GM18502 (cell line): ENCODE measurements around the gene CIB2.

Source experiments
- ATAC-seq: cut with Tn5 transposase; IDR thresholded peaks from one replicate; pipeline ENCODE4 v1.9.1; 2021; ENCODE audit warnings: mild to moderate bottlenecking; ENCODE audit not compliant: unreplicated experiment, poor library complexity

Gene CIB2

GRCh38 chr15:78110096-78110495 lies 21.1 kb downstream of the CIB2 start:
- no peak for ATAC-seq

- ATAC-seq: no peak
These were observed 22.1 kb downstream of the CIB2 start for GRCh38 chr15:78109156-78109555.

GRCh38 chr15:78108300-78109084 lies 22.8 kb downstream of the CIB2 start:
- ATAC-seq: no peak

GRCh38 chr15:78107471-78107870 lies 23.8 kb downstream of the CIB2 start:
- ATAC-seq: no peak

- ATAC-seq: no peak
These were observed 25.6 kb downstream of the CIB2 start for GRCh38 chr15:78105476-78106241.

- no peak for ATAC-seq
These were observed 26.4 kb downstream of the CIB2 start for GRCh38 chr15:78104566-78105475.

GRCh38 chr15:78104119-78104479 lies 27.1 kb downstream of the CIB2 start:
- no peak for ATAC-seq

- ATAC-seq: peak; percentile 91
These were observed 27.7 kb downstream of the CIB2 start for GRCh38 chr15:78103406-78104118.

- ATAC-seq: no peak
These were observed 28.5 kb downstream of the CIB2 start for GRCh38 chr15:78102741-78103140.

GRCh38 chr15:78102211-78102610 lies 29.0 kb downstream of the CIB2 start:
- ATAC-seq: no peak

- ATAC-seq: no peak
These were observed 29.7 kb downstream of the CIB2 start for GRCh38 chr15:78101423-78102105.

- no peak for ATAC-seq
These were observed 30.4 kb downstream of the CIB2 start for GRCh38 chr15:78100886-78101285.

GRCh38 chr15:78098131-78098755 lies 33.0 kb downstream of the CIB2 start:
- ATAC-seq: no peak

- no peak for ATAC-seq
These were observed 33.6 kb downstream of the CIB2 start for GRCh38 chr15:78097667-78098066.

GRCh38 chr15:78093242-78094020 lies 37.8 kb downstream of the CIB2 start:
- ATAC-seq: no peak

- no peak for ATAC-seq
These were observed 38.8 kb downstream of the CIB2 start, which contains the start of gene SH2D7 for GRCh38 chr15:78092261-78093041. TSS of gene SH2D7 (plus strand) at chr15:78092561. CDS start at chr15:78092585, 24 bp downstream.

- no peak for ATAC-seq
These were observed 40.7 kb downstream of the CIB2 start for GRCh38 chr15:78090422-78091063.
